ENCODE data around the gene MCF2L2.
"Not testable (repeated sequence)": the region's sequence is repeated elsewhere in the genome, so short reads cannot be mapped to it uniquely, and the experiment has no call there.

MCF2L2 gene

GRCh38 chr3:183242431-183242830, 186.0 kb downstream of the MCF2L2 start:
- DNase-seq (ENCODE audit: low spot score) = no peak
- H3K27ac ChIP-seq = no peak overlapping the region
- no peak for TF ChIP-seq CTCF (conservative IDR thresholded peaks at IDR 0.05; ENCODE audit: low read depth)
- ChIA-PET POLR2A (ENCODE audit: low non-redundant PET) (no interaction called here), CTCF (no interaction called here)

GRCh38 chr3:183239046-183239445, 189.4 kb downstream of the MCF2L2 start:
- no peak for DNase-seq (ENCODE audit: low spot score)
- ChIA-PET CTCF (no interaction called here), POLR2A (ENCODE audit: low non-redundant PET) (no interaction called here)
- TF ChIP-seq CTCF (conservative IDR thresholded peaks at IDR 0.05; ENCODE audit: low read depth) = no peak
- H3K27ac ChIP-seq = no peak overlapping the region

GRCh38 chr3:183233966-183234365, 194.5 kb downstream of the MCF2L2 start:
- TF ChIP-seq CTCF (conservative IDR thresholded peaks at IDR 0.05; ENCODE audit: low read depth) = no peak
- ChIA-PET CTCF (no interaction called here), POLR2A (ENCODE audit: low non-redundant PET) (interaction anchor here (0.5 kb wide), 1 partner anchor 32 kb away, joined by 3 read pairs; no protein-coding TSS in a partner anchor)
- no peak overlapping the region for H3K27ac ChIP-seq
- no peak for DNase-seq (ENCODE audit: low spot score)

- no peak for TF ChIP-seq CTCF (conservative IDR thresholded peaks at IDR 0.05; ENCODE audit: low read depth)
- H3K27ac ChIP-seq = no peak overlapping the region
- POLR2A ChIA-PET (ENCODE audit: low non-redundant PET) = interaction anchor here (0.6 kb wide), 1 partner anchor 77 kb away, joined by 3 read pairs; no protein-coding TSS in a partner anchor
- CTCF ChIA-PET = no interaction called here
- DNase-seq (ENCODE audit: low spot score) = no peak
These were observed 197.6 kb downstream of the MCF2L2 start for GRCh38 chr3:183230826-183231225.

GRCh38 chr3:183230251-183230650, 198.2 kb downstream of the MCF2L2 start:
- DNase-seq (ENCODE audit: low spot score); CTCF ChIA-PET; POLR2A ChIA-PET (ENCODE audit: low non-redundant PET); H3K27ac ChIP-seq: not testable (repeated sequence)

GRCh38 chr3:183229178-183229577, 199.2 kb downstream of the MCF2L2 start:
- H3K27ac ChIP-seq = no peak overlapping the region
- CTCF ChIA-PET = no interaction called here
- no peak for DNase-seq (ENCODE audit: low spot score)
- POLR2A ChIA-PET (ENCODE audit: low non-redundant PET) = no interaction called here
- no peak for TF ChIP-seq CTCF (conservative IDR thresholded peaks at IDR 0.05; ENCODE audit: low read depth)

GRCh38 chr3:183227586-183227985, 200.8 kb downstream of the MCF2L2 start:
- TF ChIP-seq CTCF (conservative IDR thresholded peaks at IDR 0.05; ENCODE audit: low read depth) = no peak
- H3K27ac ChIP-seq = no peak overlapping the region
- DNase-seq (ENCODE audit: low spot score) = no peak
- CTCF ChIA-PET = no interaction called here
- POLR2A ChIA-PET (ENCODE audit: low non-redundant PET) = no interaction called here

Measured in RWPE1 (cell line).